ENCODE measurements around the gene TSC22D4.
A peak's percentile ranks its signal among the peaks of the same experiment; 100 is the strongest.

TSC22D4 gene

DNA sequence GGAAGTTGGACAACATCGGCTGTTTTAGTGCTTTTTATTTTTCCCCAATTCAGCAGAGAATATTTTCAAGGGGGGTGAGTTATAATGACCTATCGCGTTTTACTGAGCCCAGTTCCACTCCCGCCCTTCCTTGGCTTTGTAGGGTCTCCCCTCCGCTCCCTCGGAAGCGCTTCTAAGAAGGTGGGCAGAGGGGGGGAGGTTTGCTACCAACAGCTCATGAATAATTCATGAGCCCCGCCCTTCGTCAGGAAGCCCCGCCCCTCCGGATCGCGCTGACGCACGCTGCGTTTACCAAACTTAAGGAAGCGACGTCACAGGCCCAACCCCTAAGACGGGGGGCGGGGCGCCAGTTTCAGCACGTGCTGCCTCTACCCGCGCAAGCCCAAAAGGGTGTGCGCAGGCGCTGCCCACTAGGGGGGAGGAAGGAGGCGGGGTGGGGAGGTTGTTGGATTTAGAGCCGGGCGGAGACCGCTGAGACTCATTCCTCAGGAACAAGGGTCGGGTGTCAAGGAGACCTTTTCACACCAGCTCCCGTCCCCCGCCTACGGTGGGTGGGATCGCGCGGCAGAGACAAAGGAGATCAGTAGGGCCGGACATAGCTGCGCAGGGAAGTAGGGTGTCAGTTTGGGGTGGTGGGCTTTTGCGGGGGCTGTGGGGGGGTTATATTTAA is 49.9 kb downstream of the TSC22D4 start:
- peak; percentile 100 for DNase-seq (ENCODE audit: low read depth in 2 of 2)

DNA sequence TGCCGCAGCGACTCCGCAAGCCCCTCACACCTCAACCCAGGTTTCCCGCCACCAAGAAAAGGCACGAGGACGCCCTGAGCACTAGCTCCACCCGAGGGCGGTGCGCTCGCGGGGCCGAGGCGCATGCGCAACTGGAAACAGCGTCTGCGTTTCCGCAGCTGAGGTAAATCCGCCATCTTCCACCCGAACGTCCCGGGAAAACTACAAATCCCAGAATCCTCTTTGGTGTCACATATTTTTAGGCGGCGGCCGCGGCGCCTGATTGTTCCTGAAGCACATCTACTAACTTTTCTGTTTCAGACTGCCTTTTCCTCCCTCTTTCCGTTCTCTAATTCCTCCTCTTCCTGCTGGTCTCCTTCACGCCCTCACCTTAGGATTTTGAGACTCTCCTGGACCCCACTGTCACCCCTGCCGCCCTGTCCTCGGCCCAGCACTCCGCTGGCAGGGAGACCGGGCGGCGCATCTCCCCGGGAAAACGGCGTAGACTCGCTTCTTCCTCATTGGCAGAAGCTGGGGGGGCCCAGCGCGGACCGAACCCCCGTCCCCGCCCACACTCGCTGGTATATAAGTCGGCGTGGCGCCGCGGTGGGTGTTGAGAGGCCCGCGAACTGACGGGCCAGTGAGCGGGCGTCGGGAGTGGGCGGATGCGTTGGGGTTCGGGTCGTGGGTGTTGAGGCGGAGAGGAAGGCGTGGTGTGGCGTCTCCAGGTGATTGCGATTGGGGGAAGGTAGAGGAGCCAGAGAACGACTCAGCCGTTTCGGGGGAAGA is 50.6 kb downstream of the TSC22D4 start, which contains the start of gene ZCWPW1:
ZCWPW1 (minus strand) TSS at position 505 of the 768 bp plus-strand sequence. CDS start 8,054 bp downstream, outside the sequence.
- DNase-seq (ENCODE audit: low read depth in 2 of 2), result peak; percentile 94 to 95

- no peak for DNase-seq (ENCODE audit: low read depth in 2 of 2)
These were observed 51.2 kb downstream of the TSC22D4 start for GRCh38 chr7:100427762-100428198.

- DNase-seq (ENCODE audit: low read depth in 2 of 2), result no peak
These were observed 52.5 kb downstream of the TSC22D4 start for GRCh38 chr7:100426516-100426915.

DNA sequence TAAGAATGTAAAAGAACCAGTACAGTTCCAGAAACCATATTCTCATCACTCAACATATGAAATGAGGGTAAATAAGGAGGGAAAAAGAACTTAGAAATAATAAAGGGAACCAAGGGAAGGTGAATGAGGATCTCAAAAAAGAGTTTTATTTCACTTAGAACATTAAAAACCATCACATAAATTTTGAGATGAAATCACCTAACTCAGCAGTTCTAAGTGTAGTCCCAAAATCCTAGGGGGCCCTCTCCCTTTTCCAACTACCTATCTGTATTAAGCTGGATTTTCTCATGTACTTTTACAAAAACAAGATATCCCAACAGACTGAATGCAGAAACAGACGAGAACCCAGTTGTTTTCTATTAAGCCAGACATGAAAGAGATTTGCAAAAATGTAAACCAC is 53.7 kb downstream of the TSC22D4 start:
- DNase-seq (ENCODE audit: low read depth in 2 of 2), result no peak

GRCh38 chr7:100423315-100423714 is 55.7 kb downstream of the TSC22D4 start:
- no peak for DNase-seq (ENCODE audit: low read depth in 2 of 2)

GRCh38 chr7:100419660-100420226 is 59.3 kb downstream of the TSC22D4 start:
- DNase-seq (ENCODE audit: low read depth in 2 of 2), result no peak

DNA sequence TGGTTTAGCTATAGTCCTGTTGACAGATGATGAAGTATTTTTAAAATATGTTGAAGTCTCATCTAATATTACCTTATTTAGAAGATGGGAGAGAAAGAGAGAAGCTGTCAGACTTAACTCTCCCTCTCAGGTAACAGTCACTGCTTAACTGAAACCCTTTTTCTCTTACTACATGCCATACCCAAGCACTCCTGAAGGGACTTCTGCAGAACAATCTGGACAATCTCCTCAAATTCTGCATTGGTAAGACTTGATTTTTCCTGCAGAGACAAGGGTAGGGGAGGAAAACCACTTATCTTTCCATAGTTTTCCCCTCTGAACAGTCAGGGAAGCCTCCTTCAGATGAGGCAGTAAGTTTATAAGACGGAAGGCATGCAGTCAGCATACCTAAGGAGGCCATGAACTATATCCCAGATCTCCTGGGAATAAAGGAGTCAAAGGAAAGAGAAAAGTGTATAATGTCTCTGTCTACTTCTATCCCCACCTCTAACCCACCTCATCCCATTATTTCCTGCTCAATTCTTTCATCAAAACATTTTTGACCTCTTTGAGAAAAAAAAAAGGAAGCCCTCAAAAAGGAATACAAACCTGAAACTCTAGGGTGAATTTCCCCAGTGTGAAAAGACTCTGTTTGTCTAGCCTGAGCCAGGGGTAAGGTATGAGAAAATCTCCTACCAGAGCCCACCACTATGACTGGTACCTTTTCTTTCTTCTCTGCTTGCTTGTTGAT is 59.9 kb downstream of the TSC22D4 start:
- no peak for DNase-seq (ENCODE audit: low read depth in 2 of 2)
